ENCODE measurements around the gene ZNF700.
A peak's percentile ranks its signal among the peaks of the same experiment; 100 is the strongest.

GRCh38 chr19:11987405-11988281, 62.7 kb downstream of the ZNF700 start:
- TF ChIP-seq POLR2A (IDR thresholded peaks at IDR 0.05) (peak; percentile 28 to 70), EP300 (IDR thresholded peaks at IDR 0.05) (peak; percentile 27 to 90), CTCF (IDR thresholded peaks at IDR 0.05) (no peak)

All from tibial nerve (tissue), 4 donors.